Astrocyte of the spinal cord (primary cell): ENCODE measurements around the gene ZFR.

Experiments
- DNase-seq: peaks from one replicate; pipeline ENCODE4 v3.0.0; 2011; ENCODE audit warnings: low read depth, low spot score
- H3K4me3 ChIP-seq: 2 replicates; pipeline ENCODE4 v1.5.1; 2011; ENCODE audit warnings: low read depth, mild to moderate bottlenecking, low read length, moderate library complexity
- CTCF ChIP-seq: IDR thresholded peaks from 2 replicates; pipeline ENCODE4 v1.5.1; 2012; ENCODE audit warnings: low read depth, mild to moderate bottlenecking, low read length, inconsistent platforms
- in situ Hi-C: cut with HindIII; loops from 2 replicates; pipeline ENCODE4 v1.10.0; 2017; ENCODE audit warnings: low sequenced_read_pairs

ZFR gene

GRCh38 chr5:32343058-32343672 lies 101.4 kb downstream of the ZFR start:
- H3K4me3 ChIP-seq: no peak overlapping the region
- DNase-seq: no peak
- no peak for TF ChIP-seq CTCF
- in situ Hi-C loops: no loop called here

- no peak for DNase-seq
- in situ Hi-C loops: no loop called here
- TF ChIP-seq CTCF: no peak
- no peak overlapping the region for H3K4me3 ChIP-seq
These were observed 101.9 kb downstream of the ZFR start for GRCh38 chr5:32342656-32343055.

DNA sequence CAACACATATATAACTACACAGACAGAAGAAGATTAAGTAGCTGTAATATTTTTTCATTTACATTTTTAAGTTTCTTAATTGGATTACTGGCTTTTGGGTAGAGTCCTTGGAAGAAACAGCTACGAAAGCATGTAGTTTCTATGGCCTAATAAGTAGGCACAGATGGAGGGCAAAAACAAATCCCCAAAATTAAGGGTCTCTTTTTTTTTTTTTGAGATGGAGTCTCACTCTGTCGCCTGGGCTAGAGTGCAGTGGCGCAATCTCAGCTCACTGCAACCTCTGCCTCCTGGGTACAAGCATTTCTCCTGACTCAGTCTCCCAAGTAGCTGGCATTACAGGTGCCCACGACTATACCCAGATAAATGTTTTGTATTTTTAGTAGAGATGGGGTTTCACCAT lies 104.7 kb downstream of the ZFR start:
- in situ Hi-C loops: no loop called here
- DNase-seq: no peak
- no peak overlapping the region for H3K4me3 ChIP-seq
- TF ChIP-seq CTCF: no peak

- no peak for TF ChIP-seq CTCF
- DNase-seq: peak; percentile 49
- in situ Hi-C loops: no loop called here
- H3K4me3 ChIP-seq: no peak overlapping the region
These were observed 105.3 kb downstream of the ZFR start for GRCh38 chr5:32339198-32339597.

- DNase-seq: no peak
- in situ Hi-C loops: no loop called here
- TF ChIP-seq CTCF: no peak
- H3K4me3 ChIP-seq: no peak overlapping the region
These were observed 111.6 kb downstream of the ZFR start for GRCh38 chr5:32332966-32333365.

GRCh38 chr5:32332361-32332760 lies 112.2 kb downstream of the ZFR start:
- no peak overlapping the region for H3K4me3 ChIP-seq
- no peak for DNase-seq
- in situ Hi-C loops: no loop called here
- no peak for TF ChIP-seq CTCF

- H3K4me3 ChIP-seq: no peak overlapping the region
- in situ Hi-C loops: no loop called here
- no peak for DNase-seq
- no peak for TF ChIP-seq CTCF
These were observed 112.6 kb downstream of the ZFR start for GRCh38 chr5:32331935-32332274.
